IMR-90 (cell line): Measurements from ENCODE around the gene LCE5A. TPM values are rescaled to one million over a fixed set of nuclear protein-coding genes. Genes with fewer than 3 reads are reported as not detected.

Experiments
- ATAC-seq: fragments of 200-7000 bp; cut with Tn5 transposase; 2 replicates; pipeline ENCODE4 v1.9.1; 2020; ENCODE audit warnings: low read depth, mild to moderate bottlenecking, moderate library complexity
- Bru-seq: library from RNA; stranded (reverse); fragments of 400-500 nt; gene quantifications from one replicate; lab custom pipeline; 2021; lab: Mats Ljungman, UMichigan
- BruChase-seq, 2 experiments: library from RNA; stranded (reverse); fragments of 400-500 nt; gene quantifications; one replicate each; lab custom pipeline; 2021; lab: Mats Ljungman, UMichigan
- BruUV-seq: library from RNA; stranded (reverse); fragments of 400-500 nt; replicated peaks from 2 replicates; lab custom pipeline; 2021; lab: Mats Ljungman, UMichigan
- CTCF ChIA-PET: fragments of 300-600 bp; formaldehyde crosslinking; extraction: SDS; loops from one replicate; lab custom pipeline; 2021; ENCODE audit warnings: antibody characterized with exemption; lab: Yijun Ruan, JAX
- POLR2A ChIA-PET: fragments of 300-600 bp; sonication (Branson Sonifier 250); formaldehyde crosslinking; loops from one replicate; lab custom pipeline; 2022; ENCODE audit warnings: antibody characterized with exemption; ENCODE audit not compliant: unreplicated experiment; lab: Charles Lee
- DNase-seq: peaks from one replicate; pipeline ENCODE4 v3.0.0; 2013
- H2AFZ ChIP-seq: replicated peaks from 2 replicates; pipeline ENCODE3; 2013; ENCODE audit warnings: low read length, mild to moderate bottlenecking; ENCODE audit not compliant: poor library complexity
- H2AK5ac ChIP-seq: 2 replicates; pipeline ENCODE4 v1.6.1; 2013; ENCODE audit warnings: low read depth, low read length, inconsistent platforms
- H2AK9ac ChIP-seq: replicated peaks from 2 replicates; pipeline ENCODE3; 2013; ENCODE audit warnings: mild to moderate bottlenecking, low read depth, low read length, moderate library complexity; ENCODE audit not compliant: poor library complexity
- H2BK120ac ChIP-seq: 2 replicates; pipeline ENCODE4 v1.6.1; 2013; ENCODE audit warnings: low read depth, low read length, inconsistent platforms
- H2BK15ac ChIP-seq: 3 replicates; pipeline ENCODE4 v1.6.1; 2013; ENCODE audit warnings: low read depth, low read length, inconsistent platforms
- H2BK20ac ChIP-seq: 2 replicates; pipeline ENCODE4 v1.6.1; 2013; ENCODE audit warnings: low read depth, mild to moderate bottlenecking, inconsistent platforms, low read length, moderate library complexity
- H2BK5ac ChIP-seq: 2 replicates; pipeline ENCODE4 v1.6.1; 2013; ENCODE audit warnings: mild to moderate bottlenecking, low read depth, low read length, inconsistent platforms; ENCODE audit not compliant: poor library complexity, severe bottlenecking
- H3K14ac ChIP-seq: replicated peaks from 2 replicates; pipeline ENCODE4 v1.6.1; 2013; ENCODE audit warnings: low read depth, low read length, inconsistent platforms
- H3K18ac ChIP-seq: 2 replicates; pipeline ENCODE4 v1.6.1; 2013; ENCODE audit warnings: low read depth, low read length, control low read depth
- H3K23ac ChIP-seq: 2 replicates; pipeline ENCODE4 v1.6.1; 2013; ENCODE audit warnings: low read depth, low read length, inconsistent platforms
- H3K27ac ChIP-seq: 2 replicates; pipeline ENCODE4 v1.5.1; 2013; ENCODE audit warnings: mild to moderate bottlenecking, control low read depth, low read length; ENCODE audit not compliant: insufficient read depth
- H3K27me3 ChIP-seq: 2 replicates; pipeline ENCODE4 v1.6.1; 2013; ENCODE audit warnings: low read length; ENCODE audit not compliant: control insufficient read depth, insufficient read depth
- H3K36me3 ChIP-seq: 2 replicates; pipeline ENCODE4 v1.6.1; 2013; ENCODE audit warnings: low read length, mixed read lengths; ENCODE audit not compliant: control insufficient read depth, insufficient read depth
- H3K4ac ChIP-seq: 2 replicates; pipeline ENCODE4 v1.6.1; 2013; ENCODE audit warnings: low read depth, low read length, inconsistent platforms
- H3K4me1 ChIP-seq: 2 replicates; pipeline ENCODE4 v1.6.1; 2013; ENCODE audit warnings: low read length, mixed read lengths; ENCODE audit not compliant: control insufficient read depth, insufficient read depth
- H3K4me2 ChIP-seq: 2 replicates; pipeline ENCODE4 v1.6.1; 2013; ENCODE audit warnings: low read depth, mild to moderate bottlenecking, control low read depth, low read length, moderate library complexity
- H3K4me3 ChIP-seq: 2 replicates; pipeline ENCODE4 v1.5.1; 2013; ENCODE audit warnings: low read depth, mild to moderate bottlenecking, control low read depth, low read length, moderate library complexity; ENCODE audit not compliant: insufficient read depth
- H3K56ac ChIP-seq: 2 replicates; pipeline ENCODE4 v1.6.1; 2013; ENCODE audit warnings: low read length, inconsistent platforms; ENCODE audit not compliant: insufficient read depth; ENCODE audit errors: extremely low read depth
- H3K79me1 ChIP-seq, 2 experiments: 2 replicates each; pipeline ENCODE4 v1.6.1; 2013; ENCODE audit warnings: low read length in 2 of 2, inconsistent platforms in 1 of 2, low read depth in 1 of 2
- H3K9ac ChIP-seq: 2 replicates; pipeline ENCODE4 v1.6.1; 2013; ENCODE audit warnings: low read depth, low read length, control low read depth
- H3K9me1 ChIP-seq: 2 replicates; pipeline ENCODE4 v1.6.1; 2013; ENCODE audit warnings: low read length, inconsistent platforms; ENCODE audit not compliant: insufficient read depth
- H3K9me3 ChIP-seq: 2 replicates; pipeline ENCODE4 v1.6.1; 2013; ENCODE audit warnings: low read length; ENCODE audit not compliant: control insufficient read depth, insufficient read depth
- H4K20me1 ChIP-seq: 2 replicates; pipeline ENCODE4 v1.6.1; 2013; ENCODE audit warnings: low read length, inconsistent platforms; ENCODE audit not compliant: insufficient read depth
- H4K5ac ChIP-seq: 2 replicates; pipeline ENCODE4 v1.6.1; 2013; ENCODE audit warnings: mild to moderate bottlenecking, low read depth, low read length, control low read depth
- H4K8ac ChIP-seq, 2 experiments: 2 replicates each; pipeline ENCODE4 v1.6.1; 2013; ENCODE audit warnings: low read depth in 2 of 2, low read length in 2 of 2, control low read depth in 1 of 2, inconsistent platforms in 1 of 2
- H4K91ac ChIP-seq: 2 replicates; pipeline ENCODE4 v1.6.1; 2013; ENCODE audit warnings: low read depth, low read length, inconsistent platforms; ENCODE audit not compliant: insufficient read depth
- FOS ChIP-seq: fragments of 150-350 bp; IDR thresholded peaks from 2 replicates; pipeline ENCODE4 v1.6.1; 2016; ENCODE audit warnings: low read depth, low read length
- MAZ ChIP-seq: IDR thresholded peaks from 2 replicates; pipeline ENCODE4 v1.6.1; 2012; ENCODE audit warnings: low read depth, mild to moderate bottlenecking, low read length, improper control_type of control experiment, moderate library complexity, borderline replicate concordance
- MXI1 ChIP-seq: IDR thresholded peaks from 2 replicates; pipeline ENCODE4 v1.6.1; 2012; ENCODE audit warnings: low read depth, mild to moderate bottlenecking, low read length, moderate library complexity, borderline replicate concordance
- RAD21 ChIP-seq: IDR thresholded peaks from 2 replicates; pipeline ENCODE4 v1.6.1; 2012; ENCODE audit warnings: low read length, improper control_type of control experiment
- RCOR1 ChIP-seq: IDR thresholded peaks from 2 replicates; pipeline ENCODE4 v1.6.1; 2012; ENCODE audit warnings: mild to moderate bottlenecking, low read length, improper control_type of control experiment; ENCODE audit not compliant: insufficient replicate concordance
- WGBS, 2 experiments: methylation state at CpG; one replicate each; pipeline versions ENCODE4 v1.1.5 to v1.1.7; 2013; ENCODE audit warnings: missing lambda C conversion rate in 2 of 2; ENCODE audit not compliant: insufficient read length in 1 of 2; ENCODE audit errors: extremely low coverage in 2 of 2; 5-methylcytosine and 5-hydroxymethylcytosine counted together
- dilution Hi-C: fragments of 300-500 bp; cut with HindIII; formaldehyde crosslinking; loops from one replicate; pipeline ENCODE4 v1.14.3; 2018; ENCODE audit warnings: low sequenced_read_pairs; ENCODE audit not compliant: unreplicated experiment
- in situ Hi-C: fragments of 300-500 bp; cut with MboI; formaldehyde crosslinking; loops from 3 replicates; pipeline ENCODE4 v1.14.3; 2019; ENCODE audit warnings: low sequenced_read_pairs, inconsistent platforms, mixed read lengths
- intact Hi-C: fragments of 100-400 bp; cut with micrococcal nuclease; formaldehyde crosslinking; loops from 2 replicates; pipeline ENCODE4 v1.10.0; 2022
- long read RNA-seq: library from polyadenylated mRNA; unstranded; transcript quantifications from one replicate; pipeline ENCODE4 v2.0.0, GENCODE V29; 2021; ENCODE audit not compliant: unreplicated experiment
- polyA plus RNA-seq, 3 experiments: library from polyadenylated mRNA; depleted of rRNA; stranded (reverse); fragments of >200 nt; gene quantifications; 2 replicates each; pipeline ENCODE4 v1.2.3, GENCODE V29; 2012; ENCODE audit warnings: low replicate concordance in 1 of 3
- total RNA-seq: library from RNA; depleted of rRNA; stranded (reverse); fragments of >200 nt; gene quantifications from 2 replicates; pipeline ENCODE4 v1.2.3, GENCODE V29; 2012; rRNA removed
- TF ChIP-seq, protein P1 (sequence below): fragments of 150-350 bp; IDR thresholded peaks from 2 replicates; pipeline ENCODE4 v1.6.1; 2017; ENCODE audit warnings: mild to moderate bottlenecking, antibody characterized with exemption, low read length, low read depth

LCE5A gene, protein sequence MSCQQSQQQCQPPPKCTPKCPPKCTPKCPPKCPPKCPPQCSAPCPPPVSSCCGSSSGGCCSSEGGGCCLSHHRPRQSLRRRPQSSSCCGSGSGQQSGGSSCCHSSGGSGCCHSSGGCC
- total RNA-seq (not detected in 2 replicates), polyA plus RNA-seq (2012; rRNA removed) (not detected in 2 replicates), Bru-seq, nascent RNA (not detected), BruChase-seq, experiment 1, labeled RNA remaining after a 6-hour chase (not detected), BruChase-seq, experiment 2, labeled RNA remaining after a 2-hour chase (not detected)
- polyA plus RNA-seq (2012; cell fraction: cytosol; rRNA removed): not detected in 2 replicates
- polyA plus RNA-seq (2012; cell fraction: nucleus; rRNA removed; ENCODE audit: low replicate concordance): not detected in 2 replicates
- long read RNA-seq: 0 reads

DNA sequence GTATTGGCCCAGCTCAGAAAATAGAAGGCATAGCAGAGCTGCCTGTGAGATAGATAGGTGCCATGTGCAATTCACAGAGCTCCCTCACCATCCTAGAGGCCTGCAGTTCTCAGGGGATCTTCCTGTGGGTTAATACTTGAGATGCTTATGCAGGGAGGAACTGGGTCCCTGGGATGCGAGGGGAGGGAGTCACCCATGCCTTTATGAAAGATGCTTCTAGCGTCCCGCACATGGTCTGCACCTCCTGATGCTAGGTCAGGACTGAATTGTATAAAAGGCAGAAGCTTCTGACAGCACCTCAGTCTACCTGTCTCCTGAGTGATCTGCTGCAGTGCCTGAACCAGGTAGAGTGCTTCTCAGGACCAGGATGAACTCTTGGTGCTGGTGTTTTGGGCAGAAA is at the start of gene LCE5A:
Gene LCE5A (plus strand): TSS at position 301 of the 400 bp plus-strand sequence. CDS start 732 bp downstream, outside the sequence.
- no peak within 1 kb of the TSS for H3K4me2 ChIP-seq
- no peak within 1 kb of the TSS for H2AFZ ChIP-seq
- dilution Hi-C loops: no loop called here
- no peak within 1 kb of the TSS for H3K23ac ChIP-seq
- H4K5ac ChIP-seq: no peak within 1 kb of the TSS
- no peak within 1 kb of the TSS for H3K27ac ChIP-seq
- no peak within 1 kb of the TSS for H3K56ac ChIP-seq
- no peaks in the 10 kb centered on the region for H4K20me1 ChIP-seq
- no peak within 1 kb of the TSS for H4K8ac ChIP-seq
- no peak for ATAC-seq
- H3K27me3 ChIP-seq: peaks cover 11% of the 10 kb centered on the region
- H3K9me1 ChIP-seq: no peaks in the 10 kb centered on the region
- no peak for DNase-seq
- intact Hi-C loops: no loop called here
- in situ Hi-C loops: no loop called here
- no peak within 1 kb of the TSS for H3K4me3 ChIP-seq
- BruUV-seq: no TSS peak
- ChIA-PET CTCF (interaction anchor here (0.8 kb wide), 1 partner anchor 31 kb away, joined by 3 read pairs; no protein-coding TSS in a partner anchor), POLR2A (no interaction called here)
- H2AK9ac ChIP-seq: no peak within 1 kb of the TSS
- H2BK5ac ChIP-seq: no peak within 1 kb of the TSS
- no peak within 1 kb of the TSS for H2AK5ac ChIP-seq
- no peak within 1 kb of the TSS for H3K14ac ChIP-seq
- H2BK20ac ChIP-seq: no peak within 1 kb of the TSS
- H3K4me1 ChIP-seq: no peaks in the 10 kb centered on the region
- no peak within 1 kb of the TSS for H3K4ac ChIP-seq
- H3K9me3 ChIP-seq: no peaks in the 10 kb centered on the region
- no peak within 1 kb of the TSS for H3K9ac ChIP-seq
- no peak within 1 kb of the TSS for H2BK15ac ChIP-seq
- WGBS, 2 experiments: no CpG with 5 or more reads among the region's 3 CpGs
- no peak within 1 kb of the TSS for H3K18ac ChIP-seq
- H2BK120ac ChIP-seq: no peak within 1 kb of the TSS
- no peak for TF ChIP-seq MAZ
- no peak for TF ChIP-seq FOS
- TF ChIP-seq, protein P1, sequence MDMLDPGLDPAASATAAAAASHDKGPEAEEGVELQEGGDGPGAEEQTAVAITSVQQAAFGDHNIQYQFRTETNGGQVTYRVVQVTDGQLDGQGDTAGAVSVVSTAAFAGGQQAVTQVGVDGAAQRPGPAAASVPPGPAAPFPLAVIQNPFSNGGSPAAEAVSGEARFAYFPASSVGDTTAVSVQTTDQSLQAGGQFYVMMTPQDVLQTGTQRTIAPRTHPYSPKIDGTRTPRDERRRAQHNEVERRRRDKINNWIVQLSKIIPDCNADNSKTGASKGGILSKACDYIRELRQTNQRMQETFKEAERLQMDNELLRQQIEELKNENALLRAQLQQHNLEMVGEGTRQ: no peak
- TF ChIP-seq RAD21: no peak
- TF ChIP-seq RCOR1: no peak
- no peak for TF ChIP-seq MXI1
- no peak within 1 kb of the TSS for H4K91ac ChIP-seq
- no peaks in the 10 kb centered on the region for H3K79me1 ChIP-seq
- H3K36me3 ChIP-seq: no peaks in the 10 kb centered on the region
